T-helper 1 cell (primary cell): ENCODE data around the gene RAG1.
"Not testable (repeated sequence)": the region's sequence is repeated elsewhere in the genome, so short reads cannot be mapped to it uniquely, and the experiment has no call there.

Experiments
- DNase-seq, 5 donors: peaks; one replicate each; pipeline ENCODE4 v3.0.0-alpha.2; 2012 to 2020
- total RNA-seq, 4 donors: gene quantifications; one replicate each; lab custom pipeline; 2026; lab: John Stamatoyannopoulos, UW

RAG1 gene
- 0.93 to 1.1 (median 1.1) reads per million in 4 donors for total RNA-seq

DNA sequence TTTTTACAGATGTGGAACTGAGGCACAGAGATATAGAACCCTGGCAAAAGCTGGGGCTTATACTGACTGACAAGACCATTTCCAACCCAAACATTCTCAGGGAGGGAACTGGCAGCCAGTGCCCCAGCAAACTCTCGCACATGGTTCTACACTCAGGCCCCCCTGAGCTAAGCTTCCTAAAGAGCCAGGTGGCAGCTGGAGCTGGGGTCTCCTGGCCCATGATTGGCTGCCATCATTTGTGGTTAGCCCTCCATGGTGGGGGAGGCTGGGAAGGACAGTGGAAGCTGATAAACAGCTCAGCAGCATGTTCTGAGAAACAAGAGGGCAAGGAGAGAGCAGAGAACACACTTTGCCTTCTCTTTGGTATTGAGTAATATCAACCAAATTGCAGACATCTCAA lies at the start of gene RAG1:
Gene RAG1 (plus strand): TSS at position 314 of the 400 bp plus-strand sequence. CDS start 5,298 bp downstream, outside the sequence.
- DNase-seq, result no peak

GRCh38 chr11:36530840-36531239 lies 37.0 kb upstream of the RAG1 start:
- no peak for DNase-seq

DNA sequence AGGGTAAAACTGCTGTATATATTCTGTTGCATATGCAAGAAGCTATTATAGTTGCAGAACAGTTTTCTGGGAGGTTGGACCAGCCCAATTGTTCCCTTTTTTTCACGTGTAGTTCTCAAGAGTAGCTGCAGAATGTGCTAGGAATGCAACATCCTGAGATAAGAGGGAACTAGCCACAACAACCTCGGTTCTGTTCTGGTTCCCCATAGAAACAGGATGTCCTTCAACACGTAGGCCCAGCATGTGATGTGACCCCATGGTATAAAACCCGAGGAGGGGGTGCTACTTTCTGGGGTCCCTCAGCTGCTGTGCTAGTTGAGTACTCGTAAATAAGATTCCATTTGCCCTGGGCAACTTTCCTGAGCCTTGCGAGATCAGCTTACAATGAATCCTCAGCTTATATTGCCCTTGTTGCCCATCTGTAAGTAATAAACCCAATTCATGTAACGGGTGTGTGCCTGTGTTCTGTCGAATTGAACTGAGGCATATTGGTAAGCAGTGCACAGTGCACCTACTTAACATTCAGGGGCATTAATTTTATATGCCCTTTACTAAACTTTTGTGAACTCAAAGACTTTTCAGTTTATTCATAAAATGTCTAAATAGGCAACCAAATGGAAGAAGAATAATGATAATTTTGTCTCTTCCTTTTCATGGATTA lies 34.7 kb upstream of the RAG1 start:
- DNase-seq, result no peak

DNA sequence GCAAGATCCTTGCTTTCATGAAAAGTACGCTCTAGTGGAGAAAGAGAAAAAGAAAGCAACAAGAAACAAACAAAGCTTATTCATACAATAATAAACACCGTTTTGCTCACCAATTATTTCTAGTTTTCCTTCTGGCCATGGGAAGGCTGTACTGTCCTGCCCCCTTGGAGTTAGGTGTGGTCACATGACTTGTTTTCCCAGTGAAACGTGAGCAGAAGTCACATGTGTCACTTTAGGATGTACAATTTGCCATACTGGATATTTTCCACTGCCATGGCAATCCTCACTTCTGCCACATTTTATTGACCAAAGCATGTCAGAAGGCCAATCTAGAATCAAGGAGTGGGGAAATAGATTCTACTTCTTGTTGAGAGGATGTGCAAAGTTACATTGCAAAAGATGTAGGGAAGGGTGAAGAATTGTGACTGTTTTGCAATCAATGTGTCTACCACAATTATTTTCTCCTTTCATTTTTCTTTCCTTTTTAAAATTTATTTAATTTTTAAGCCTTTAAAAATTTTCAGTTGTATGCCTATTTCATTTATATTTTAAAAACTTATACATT lies 33.4 kb upstream of the RAG1 start:
- no peak for DNase-seq

DNA sequence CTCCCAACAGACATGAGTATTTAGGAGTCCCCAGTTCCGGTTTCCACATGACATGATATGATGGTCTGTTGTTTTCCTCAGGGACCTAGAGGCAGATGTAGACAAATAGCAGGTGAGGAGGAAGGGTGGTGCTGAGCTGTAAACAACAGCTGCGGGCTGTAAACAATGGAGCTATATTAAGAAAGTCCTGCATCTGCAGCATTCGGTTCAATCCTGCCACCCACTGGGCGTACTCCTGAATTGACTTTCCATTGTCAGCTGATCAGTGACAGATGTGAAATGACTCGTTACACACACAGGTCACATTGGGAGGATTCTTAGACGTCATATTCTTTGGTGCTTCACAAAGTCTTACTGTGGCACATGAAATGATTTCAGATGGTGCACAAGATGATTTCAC lies 26.8 kb upstream of the RAG1 start:
- peak in 1 of 5 donors; percentile 44 for DNase-seq

DNA sequence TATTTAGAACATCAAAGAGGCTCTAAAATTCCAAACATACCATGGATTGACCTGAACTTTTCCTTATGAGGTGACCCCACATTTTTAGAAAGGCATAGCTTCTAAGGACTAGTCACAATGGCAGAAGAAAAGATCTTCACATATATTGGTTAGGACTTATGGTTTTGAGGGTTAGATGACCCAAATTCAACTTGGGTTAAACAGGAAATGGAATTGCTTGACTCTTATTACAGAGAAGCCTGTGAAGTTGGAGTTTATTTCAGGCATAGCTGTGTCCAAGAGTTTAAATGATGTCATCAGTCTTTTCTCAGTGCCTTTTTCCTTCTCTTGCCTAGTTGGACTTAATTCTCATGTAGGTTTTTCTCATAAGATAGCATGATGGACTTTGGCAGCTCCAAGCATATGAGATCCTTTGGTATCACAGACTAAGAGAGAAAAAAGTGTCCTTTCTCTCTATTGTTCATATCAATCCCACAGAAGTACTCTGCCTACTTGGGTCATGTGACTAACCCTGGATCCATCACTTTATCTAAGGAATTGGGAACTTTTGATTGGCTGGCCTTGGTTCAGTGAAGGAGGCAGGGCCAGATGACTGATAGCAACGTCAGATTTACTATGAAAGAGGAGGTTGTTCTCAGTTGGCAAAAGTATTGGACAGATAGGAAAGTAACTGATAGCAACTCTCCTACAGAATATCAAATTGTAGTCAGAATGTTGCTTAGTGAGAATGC lies 17.3 kb upstream of the RAG1 start:
- no peak for DNase-seq

- DNase-seq, result not testable (repeated sequence)
Measured at GRCh38 chr11:36557390-36557789, 10.4 kb upstream of the RAG1 start.

DNA sequence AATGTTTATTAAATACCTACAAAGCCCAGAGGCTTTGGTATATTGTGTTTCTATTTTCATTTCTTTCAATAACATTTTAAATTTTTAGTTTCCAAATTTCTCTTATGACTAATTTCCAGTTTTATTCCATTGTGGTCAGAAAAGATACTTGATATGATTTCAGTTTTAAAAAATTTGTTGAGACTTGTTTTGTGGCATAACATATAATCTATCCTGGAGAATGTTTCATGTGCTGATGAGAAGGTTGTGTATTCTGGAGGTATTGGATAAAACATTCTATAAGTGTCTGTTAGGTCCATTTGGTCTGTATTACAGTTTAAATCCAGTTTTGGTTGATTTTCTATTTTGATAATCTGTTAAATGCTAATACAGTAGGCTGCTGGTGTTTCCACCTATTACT lies 9.8 kb upstream of the RAG1 start:
- no peak for DNase-seq

DNA sequence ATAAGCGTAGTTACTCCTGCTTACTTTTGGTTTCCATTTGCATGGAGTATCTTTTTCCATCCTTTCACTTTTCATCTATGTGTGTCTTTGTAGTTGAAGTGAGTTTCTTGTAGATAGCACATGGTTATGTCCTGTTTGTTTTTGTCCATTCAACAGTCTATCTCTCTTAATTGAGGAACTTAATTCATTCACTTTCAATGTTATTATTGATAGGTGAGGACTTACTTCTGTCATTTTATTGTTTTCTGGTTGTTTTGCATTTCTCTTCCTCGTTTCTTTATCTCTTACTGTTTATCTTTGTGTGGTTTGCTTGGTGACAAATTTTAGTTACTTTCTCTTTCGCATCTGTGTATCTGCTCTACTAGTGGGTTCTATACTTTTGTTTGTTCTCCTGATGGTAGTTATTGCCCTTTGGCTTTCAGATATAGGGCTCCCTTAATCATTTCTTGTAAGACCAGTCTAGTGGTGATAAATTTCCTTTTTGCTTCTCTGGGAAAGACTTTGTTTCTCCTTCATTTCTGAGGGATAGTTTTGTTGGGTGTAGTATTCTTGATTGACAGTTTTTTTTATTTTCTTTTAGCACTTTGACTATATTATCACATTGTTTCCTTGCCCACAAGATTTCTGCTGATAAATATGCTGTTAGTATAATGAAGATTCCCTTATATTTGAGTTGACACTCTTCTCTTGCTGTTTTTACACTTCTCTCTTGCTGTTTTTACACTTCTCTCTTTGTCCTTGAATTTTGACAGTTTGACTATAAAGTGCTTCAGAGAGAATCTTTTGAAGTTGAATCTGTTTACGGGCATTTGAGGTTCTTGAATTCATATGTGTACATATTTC lies 9.0 kb upstream of the RAG1 start:
- DNase-seq, result peak in 1 of 5 donors; percentile 55

DNA sequence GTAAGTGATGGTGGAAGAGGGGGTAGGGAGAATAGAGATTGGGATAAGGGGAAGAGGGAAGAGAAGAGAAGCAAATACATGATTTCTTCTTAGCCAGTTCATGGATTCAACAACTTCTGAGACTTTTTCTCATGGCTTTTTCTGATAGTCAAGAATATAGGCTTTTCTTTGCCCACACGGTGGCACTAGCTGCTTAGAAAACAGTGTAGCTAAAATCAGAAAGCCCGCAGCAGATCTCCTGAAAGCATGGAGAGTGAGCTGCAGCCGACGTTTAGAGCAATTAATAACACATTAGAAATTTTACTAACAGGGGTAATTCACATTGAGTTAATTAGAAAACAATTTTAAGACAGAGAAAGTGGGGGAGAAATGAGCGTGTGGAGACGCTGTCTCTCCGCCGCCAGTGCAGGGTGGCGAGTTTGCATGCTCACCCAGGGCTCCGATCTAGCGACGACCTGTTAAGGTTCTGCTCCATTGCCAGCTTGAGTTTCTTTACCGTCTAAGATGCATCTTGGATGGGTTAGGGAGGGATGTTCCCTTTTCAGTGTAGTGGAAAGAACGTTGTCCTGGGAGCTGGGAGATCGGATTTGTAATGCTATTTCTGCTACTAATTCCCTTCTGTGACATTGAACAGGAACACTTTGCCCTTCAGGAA lies 3.3 kb upstream of the RAG1 start:
- DNase-seq, result peak in 4 of 5 donors; percentile 14 to 34 (median 23)

- DNase-seq, result no peak
Measured at GRCh38 chr11:36565031-36565610, 2.7 kb upstream of the RAG1 start.

DNA sequence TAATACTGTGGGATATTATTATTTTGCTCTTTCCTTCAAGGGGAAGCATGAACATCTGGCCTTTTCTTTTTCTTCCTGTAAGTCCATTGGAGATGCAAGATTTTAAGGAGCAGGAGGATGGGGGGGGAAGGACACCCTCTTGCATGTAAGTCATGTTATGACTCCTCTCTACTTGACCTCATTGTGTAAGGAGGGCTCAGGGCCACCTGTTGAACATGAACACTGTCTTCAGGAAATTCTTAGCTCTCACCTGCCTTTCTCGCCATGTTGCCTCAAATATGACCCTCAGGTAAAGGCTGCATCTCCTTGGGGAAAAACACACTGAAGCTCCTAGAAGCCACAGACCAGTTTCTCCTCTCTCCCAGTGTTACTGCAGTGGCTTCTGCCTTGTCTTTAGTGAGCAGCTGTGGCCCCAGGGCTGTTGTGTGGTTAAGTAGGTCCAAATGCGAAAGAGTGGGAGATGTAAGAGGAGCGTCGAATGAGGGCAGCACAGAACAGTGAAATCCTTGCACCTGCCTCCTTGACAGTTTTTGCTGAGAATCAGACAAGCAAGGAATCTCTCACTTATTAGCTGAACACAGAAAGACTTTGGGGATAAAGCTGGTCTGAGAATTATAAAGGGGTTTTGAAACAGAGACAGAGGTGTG lies 1.3 kb upstream of the RAG1 start:
- no peak for DNase-seq

DNA sequence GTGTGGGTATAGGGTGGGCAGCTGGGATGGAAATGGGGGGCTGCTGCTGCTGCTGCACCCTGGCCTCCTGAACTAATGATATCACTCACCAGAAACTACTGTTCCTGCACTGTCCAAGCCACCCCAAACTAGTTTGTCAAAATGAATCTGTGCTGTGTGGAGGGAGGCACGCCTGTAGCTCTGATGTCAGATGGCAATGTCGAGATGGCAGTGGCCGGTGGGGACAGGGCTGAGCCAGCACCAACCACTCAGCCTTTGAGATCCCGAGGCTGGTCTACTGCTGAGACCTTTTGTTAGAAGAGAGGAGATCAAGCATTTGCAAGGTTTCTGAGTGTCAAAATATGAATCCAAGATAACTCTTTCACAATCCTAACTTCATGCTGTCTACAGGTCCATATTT lies 1.3 kb downstream of the RAG1 start:
- no peak for DNase-seq

DNA sequence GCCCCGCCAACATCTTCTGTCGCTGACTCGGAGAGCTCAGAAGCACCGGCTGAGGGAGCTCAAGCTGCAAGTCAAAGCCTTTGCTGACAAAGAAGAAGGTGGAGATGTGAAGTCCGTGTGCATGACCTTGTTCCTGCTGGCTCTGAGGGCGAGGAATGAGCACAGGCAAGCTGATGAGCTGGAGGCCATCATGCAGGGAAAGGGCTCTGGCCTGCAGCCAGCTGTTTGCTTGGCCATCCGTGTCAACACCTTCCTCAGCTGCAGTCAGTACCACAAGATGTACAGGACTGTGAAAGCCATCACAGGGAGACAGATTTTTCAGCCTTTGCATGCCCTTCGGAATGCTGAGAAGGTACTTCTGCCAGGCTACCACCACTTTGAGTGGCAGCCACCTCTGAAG lies 6.7 kb downstream of the RAG1 start:
- DNase-seq, result no peak

GRCh38 chr11:36577373-36577772 lies 9.6 kb downstream of the RAG1 start:
- DNase-seq, result no peak

DNA sequence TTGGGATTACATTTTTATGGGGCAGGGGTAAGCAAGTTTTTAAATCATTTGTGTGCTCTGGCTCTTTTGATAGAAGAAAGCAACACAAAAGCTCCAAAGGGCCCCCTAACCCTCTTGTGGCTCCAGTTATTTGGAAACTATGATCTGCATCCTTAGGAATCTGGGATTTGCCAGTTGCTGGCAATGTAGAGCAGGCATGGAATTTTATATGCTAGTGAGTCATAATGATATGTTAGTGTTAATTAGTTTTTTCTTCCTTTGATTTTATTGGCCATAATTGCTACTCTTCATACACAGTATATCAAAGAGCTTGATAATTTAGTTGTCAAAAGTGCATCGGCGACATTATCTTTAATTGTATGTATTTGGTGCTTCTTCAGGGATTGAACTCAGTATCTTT lies 10.1 kb downstream of the RAG1 start:
- DNase-seq, result no peak

- DNase-seq, result no peak
Measured at GRCh38 chr11:36578458-36578857, 10.7 kb downstream of the RAG1 start.

GRCh38 chr11:36581536-36581935 lies 13.7 kb downstream of the RAG1 start:
- DNase-seq, result no peak

- DNase-seq, result no peak
Measured at GRCh38 chr11:36583667-36584066, 15.9 kb downstream of the RAG1 start.

GRCh38 chr11:36586543-36586942 lies 18.7 kb downstream of the RAG1 start:
- DNase-seq, result no peak

GRCh38 chr11:36588099-36588498 lies 20.3 kb downstream of the RAG1 start:
- no peak for DNase-seq

DNA sequence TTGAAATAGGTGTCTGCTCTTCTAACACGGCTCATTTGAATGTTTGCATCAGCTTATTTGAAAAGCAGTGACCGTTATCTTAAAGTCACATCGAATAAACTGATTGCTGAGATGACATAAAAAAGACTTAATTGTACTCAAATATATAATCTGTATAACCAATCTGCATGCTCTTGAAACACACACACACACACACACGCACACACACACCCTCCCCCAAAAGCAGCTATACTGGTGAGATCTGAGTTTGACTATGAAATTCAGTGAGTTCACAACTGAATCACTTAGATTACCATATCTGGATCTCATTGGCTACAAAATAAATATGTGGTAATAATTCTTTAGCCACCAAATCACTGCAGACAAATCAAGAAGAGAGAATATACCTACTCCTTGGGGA lies 22.7 kb downstream of the RAG1 start:
- no peak for DNase-seq
